ENCODE measurements around the gene CCDC61.

The CCDC61 gene

DNA sequence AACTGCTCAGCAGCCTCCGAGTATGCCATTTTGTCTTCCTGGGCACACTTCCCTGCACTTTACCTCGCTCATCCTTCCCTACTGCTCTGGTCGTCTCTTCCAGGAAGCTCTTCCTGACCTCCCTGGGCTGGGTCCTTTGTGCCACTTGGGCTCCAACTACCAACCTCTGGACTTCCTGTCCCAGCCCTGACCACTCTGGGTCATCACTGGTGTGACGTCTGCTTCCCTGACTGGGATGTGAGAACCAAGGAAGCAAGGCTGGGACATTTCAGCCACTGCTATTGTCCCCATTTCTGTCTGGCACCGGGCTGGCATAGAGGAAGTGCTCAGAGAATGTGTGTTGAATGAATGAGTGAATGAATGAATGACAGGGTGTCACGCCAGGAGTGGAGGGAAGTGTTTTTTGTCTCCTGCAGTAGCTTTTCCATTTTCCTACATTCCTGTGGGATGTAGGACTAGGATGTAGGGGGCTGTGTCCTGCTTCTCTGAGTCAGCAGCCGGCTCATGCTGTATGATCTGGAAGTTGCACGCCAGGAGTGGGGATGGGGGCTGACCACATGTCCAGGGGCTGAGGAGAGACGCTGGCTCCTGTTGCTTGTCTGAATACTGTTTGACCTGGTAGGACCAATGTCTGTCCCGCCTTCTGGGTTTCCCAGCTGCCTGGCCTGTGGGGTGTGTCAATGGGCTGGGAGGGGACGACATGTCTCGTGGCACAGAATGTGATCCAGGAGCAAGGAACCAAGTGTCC, 36.3 kb upstream of the CCDC61 start:
- H3K27ac ChIP-seq = peak overlapping the region; percentile 61
- TF ChIP-seq, protein P1, sequence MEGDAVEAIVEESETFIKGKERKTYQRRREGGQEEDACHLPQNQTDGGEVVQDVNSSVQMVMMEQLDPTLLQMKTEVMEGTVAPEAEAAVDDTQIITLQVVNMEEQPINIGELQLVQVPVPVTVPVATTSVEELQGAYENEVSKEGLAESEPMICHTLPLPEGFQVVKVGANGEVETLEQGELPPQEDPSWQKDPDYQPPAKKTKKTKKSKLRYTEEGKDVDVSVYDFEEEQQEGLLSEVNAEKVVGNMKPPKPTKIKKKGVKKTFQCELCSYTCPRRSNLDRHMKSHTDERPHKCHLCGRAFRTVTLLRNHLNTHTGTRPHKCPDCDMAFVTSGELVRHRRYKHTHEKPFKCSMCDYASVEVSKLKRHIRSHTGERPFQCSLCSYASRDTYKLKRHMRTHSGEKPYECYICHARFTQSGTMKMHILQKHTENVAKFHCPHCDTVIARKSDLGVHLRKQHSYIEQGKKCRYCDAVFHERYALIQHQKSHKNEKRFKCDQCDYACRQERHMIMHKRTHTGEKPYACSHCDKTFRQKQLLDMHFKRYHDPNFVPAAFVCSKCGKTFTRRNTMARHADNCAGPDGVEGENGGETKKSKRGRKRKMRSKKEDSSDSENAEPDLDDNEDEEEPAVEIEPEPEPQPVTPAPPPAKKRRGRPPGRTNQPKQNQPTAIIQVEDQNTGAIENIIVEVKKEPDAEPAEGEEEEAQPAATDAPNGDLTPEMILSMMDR (IDR thresholded peaks at IDR 0.05) = no peak
- no peak overlapping the region for H2AFZ ChIP-seq
- no peaks in the 10 kb centered on the region for H3K79me2 ChIP-seq
- no peaks in the 10 kb centered on the region for H3K27me3 ChIP-seq (ENCODE audit: control insufficient read depth, insufficient read depth, low read length)
- H3K36me3 ChIP-seq (ENCODE audit: control insufficient read depth, insufficient read depth, low read length) = no peaks in the 10 kb centered on the region
- no peak overlapping the region for H3K9ac ChIP-seq
- no peaks in the 10 kb centered on the region for H3K4me1 ChIP-seq
- H3K9me3 ChIP-seq (ENCODE audit: control insufficient read depth, low read length) = no peaks in the 10 kb centered on the region
- no peak overlapping the region for H3K4me2 ChIP-seq (ENCODE audit: low read length)
- H3K4me3 ChIP-seq (ENCODE audit: low read depth, low read length) = no peak overlapping the region

DNA sequence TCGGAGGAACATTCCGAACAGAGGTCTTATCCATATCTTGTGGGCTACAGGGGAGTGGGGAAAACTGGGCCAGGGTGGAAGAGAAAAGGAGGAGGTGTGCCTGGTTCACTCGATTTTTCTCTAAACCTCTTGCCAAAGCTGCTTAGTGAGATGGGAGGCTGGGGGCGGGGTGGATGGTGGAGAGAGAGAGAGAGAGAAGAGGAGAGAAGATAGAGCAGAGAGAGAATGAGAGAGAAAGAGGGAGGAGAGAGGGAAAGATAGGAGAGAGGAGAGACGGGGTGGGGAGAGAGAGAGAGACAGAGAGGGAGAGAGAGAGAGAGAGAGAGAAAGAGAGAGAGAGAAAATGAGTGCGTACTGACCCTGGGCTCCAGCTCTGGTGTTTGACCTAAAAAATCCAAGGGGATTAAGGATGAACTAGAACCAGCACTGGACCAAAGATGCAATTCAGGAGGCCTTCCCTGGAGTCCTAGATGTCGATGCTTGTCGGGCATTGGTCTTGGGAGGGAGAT, 35.7 kb upstream of the CCDC61 start:
- peak overlapping the region; percentile 61 for H3K27ac ChIP-seq
- H3K36me3 ChIP-seq (ENCODE audit: control insufficient read depth, insufficient read depth, low read length) = no peaks in the 10 kb centered on the region

DNA sequence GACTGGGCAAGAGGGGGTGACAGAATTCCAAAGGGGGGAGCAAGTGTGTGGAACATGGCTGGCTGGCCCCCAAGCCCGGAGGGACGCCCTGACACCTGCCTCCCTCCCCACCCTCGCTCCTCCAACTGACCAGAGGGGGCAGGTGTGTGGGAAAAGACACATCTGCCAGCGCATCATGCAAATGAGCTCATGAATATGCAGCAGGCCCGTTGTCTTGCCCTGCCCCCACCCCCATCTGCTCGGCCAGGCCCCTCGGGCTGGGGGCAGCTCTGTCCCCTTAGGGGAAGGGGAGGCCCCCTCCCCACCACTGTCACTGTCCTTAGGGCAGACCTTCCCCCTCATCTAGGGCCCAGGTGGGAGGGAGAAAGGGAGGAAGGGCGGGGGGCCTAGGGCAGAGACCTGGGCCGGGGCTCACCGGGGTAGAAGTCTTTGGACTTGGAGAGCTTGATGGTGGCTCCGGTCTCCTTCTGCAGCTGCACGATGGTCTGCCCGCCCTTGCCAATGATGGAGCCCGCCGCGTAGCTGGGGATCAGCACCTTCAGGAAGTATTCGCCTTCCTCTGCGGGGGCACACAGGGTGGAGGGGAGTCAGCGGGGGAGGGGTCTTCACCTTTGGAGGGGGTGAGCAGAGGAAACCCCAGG, 34.6 kb upstream of the CCDC61 start:
- Histone ChIP-seq H3K27me3 (ENCODE audit: control insufficient read depth, insufficient read depth, low read length) (no peaks in the 10 kb centered on the region), H3K4me3 (ENCODE audit: low read depth, low read length) (no peak overlapping the region), H3K79me2 (no peaks in the 10 kb centered on the region), H3K27ac (peak overlapping the region; percentile 4), H2AFZ (no peak overlapping the region), H3K9me3 (ENCODE audit: control insufficient read depth, low read length) (no peaks in the 10 kb centered on the region), H3K4me1 (no peaks in the 10 kb centered on the region), H3K36me3 (ENCODE audit: control insufficient read depth, insufficient read depth, low read length) (no peaks in the 10 kb centered on the region), H3K9ac (no peak overlapping the region), H3K4me2 (ENCODE audit: low read length) (no peak overlapping the region)
- TF ChIP-seq, protein P1 (IDR thresholded peaks at IDR 0.05) = no peak

More for the DNA sequence above, 35.7 kb upstream of the CCDC61 start:
- no peak overlapping the region for H2AFZ ChIP-seq
- no peaks in the 10 kb centered on the region for H3K27me3 ChIP-seq (ENCODE audit: control insufficient read depth, insufficient read depth, low read length)
- H3K4me1 ChIP-seq = no peaks in the 10 kb centered on the region
- H3K79me2 ChIP-seq = no peaks in the 10 kb centered on the region
- H3K4me2 ChIP-seq (ENCODE audit: low read length) = no peak overlapping the region
- H3K4me3 ChIP-seq (ENCODE audit: low read depth, low read length) = no peak overlapping the region
- TF ChIP-seq, protein P1 (IDR thresholded peaks at IDR 0.05) = no peak
- no peak overlapping the region for H3K9ac ChIP-seq
- H3K9me3 ChIP-seq (ENCODE audit: control insufficient read depth, low read length) = no peaks in the 10 kb centered on the region

DNA sequence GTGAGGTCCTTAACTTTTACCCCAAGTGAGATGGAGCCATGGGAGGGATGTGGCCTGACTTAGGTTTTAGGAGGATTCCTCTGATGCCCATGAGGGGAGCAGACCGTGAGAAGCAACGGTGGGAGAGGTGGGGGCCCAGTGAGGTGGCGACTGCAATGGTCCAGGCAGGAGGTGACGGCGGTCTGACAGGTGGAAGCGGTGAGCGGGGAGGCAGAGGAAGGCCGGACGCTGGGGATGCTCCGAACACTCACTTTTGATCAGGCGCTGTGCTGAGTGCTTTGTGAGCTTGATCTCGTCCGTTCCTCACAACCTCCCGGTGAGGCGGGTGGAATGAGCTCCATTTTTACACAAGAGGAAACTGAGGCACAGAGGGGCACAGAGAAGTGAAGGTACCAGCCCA, 33.2 kb upstream of the CCDC61 start:
- no peak overlapping the region for H2AFZ ChIP-seq
- no peaks in the 10 kb centered on the region for H3K27me3 ChIP-seq (ENCODE audit: control insufficient read depth, insufficient read depth, low read length)
- no peak overlapping the region for H3K9ac ChIP-seq
- H3K4me2 ChIP-seq (ENCODE audit: low read length) = no peak overlapping the region
- H3K4me3 ChIP-seq (ENCODE audit: low read depth, low read length) = no peak overlapping the region
- H3K79me2 ChIP-seq = no peaks in the 10 kb centered on the region
- TF ChIP-seq, protein P1 (IDR thresholded peaks at IDR 0.05) = no peak
- H3K4me1 ChIP-seq = no peaks in the 10 kb centered on the region
- no peaks in the 10 kb centered on the region for H3K9me3 ChIP-seq (ENCODE audit: control insufficient read depth, low read length)
- no peak overlapping the region for H3K27ac ChIP-seq
- H3K36me3 ChIP-seq (ENCODE audit: control insufficient read depth, insufficient read depth, low read length) = no peaks in the 10 kb centered on the region
